Neural progenitor cell (in vitro differentiated cells): ENCODE data around the gene FAAP24. TPM values are rescaled to one million over a fixed set of nuclear protein-coding genes. Genes with fewer than 3 reads are reported as not detected.

Experiments used
- DNase-seq: peaks from one replicate; pipeline ENCODE4 v3.0.0-alpha.2; 2016; ENCODE audit warnings: low spot score
- H2AFZ ChIP-seq: fragments of 200-600 bp; sonication (generic); replicated peaks from 2 replicates; pipeline ENCODE4 v1.6.1; 2016; ENCODE audit warnings: antibody characterized with exemption
- H3F3A ChIP-seq: fragments of 200-600 bp; sonication (generic); 2 replicates; pipeline ENCODE4 v1.6.1; 2016; ENCODE audit warnings: antibody characterized with exemption, low read depth
- H3K27ac ChIP-seq: fragments of 200-600 bp; sonication (generic); 2 replicates; pipeline ENCODE4 v1.5.1; 2016; ENCODE audit warnings: mild to moderate bottlenecking
- H3K27me3 ChIP-seq: fragments of 200-600 bp; sonication (generic); 2 replicates; pipeline ENCODE4 v1.6.1; 2016; ENCODE audit warnings: mild to moderate bottlenecking, moderate library complexity
- H3K36me3 ChIP-seq: fragments of 200-600 bp; sonication (generic); 2 replicates; pipeline ENCODE4 v1.5.1; 2016
- H3K4me1 ChIP-seq: fragments of 200-600 bp; sonication (generic); 2 replicates; pipeline ENCODE4 v1.6.1; 2016; ENCODE audit warnings: mixed run types
- H3K4me2 ChIP-seq: fragments of 200-600 bp; sonication (generic); 2 replicates; pipeline ENCODE4 v1.6.1; 2016
- H3K4me3 ChIP-seq: fragments of 200-600 bp; sonication (generic); 2 replicates; pipeline ENCODE4 v1.5.1; 2016
- H3K79me2 ChIP-seq: fragments of 200-600 bp; sonication (generic); 2 replicates; pipeline ENCODE4 v1.6.1; 2016; ENCODE audit warnings: low read depth
- H3K9ac ChIP-seq: fragments of 200-600 bp; sonication (generic); 2 replicates; pipeline ENCODE4 v1.6.1; 2016
- H3K9me3 ChIP-seq: fragments of 200-600 bp; sonication (generic); 2 replicates; pipeline ENCODE4 v1.5.1; 2016; ENCODE audit warnings: low read depth
- H4K20me1 ChIP-seq: fragments of 200-600 bp; sonication (generic); 2 replicates; pipeline ENCODE4 v1.6.1; 2016; ENCODE audit warnings: low read depth
- H3K27ac Mint-ChIP-seq: 3 replicates; pipeline ENCODE4 v1.8.0; 2021; ENCODE audit warnings: mixed read lengths
- H3K27me3 Mint-ChIP-seq: 2 replicates; pipeline ENCODE4 v1.8.0; 2022; ENCODE audit warnings: low read depth, mild to moderate bottlenecking, inconsistent platforms, moderate library complexity, mixed read lengths; ENCODE audit not compliant: insufficient read depth
- H3K36me3 Mint-ChIP-seq: 3 replicates; pipeline ENCODE4 v1.8.0; 2021; ENCODE audit warnings: mixed read lengths
- H3K4me1 Mint-ChIP-seq: 3 replicates; pipeline ENCODE4 v1.8.0; 2021; ENCODE audit warnings: mixed read lengths
- H3K4me3 Mint-ChIP-seq: 3 replicates; pipeline ENCODE4 v1.8.0; 2021; ENCODE audit warnings: mild to moderate bottlenecking, moderate library complexity, mixed read lengths
- H3K9me3 Mint-ChIP-seq: 3 replicates; pipeline ENCODE4 v1.8.0; 2020; ENCODE audit warnings: mixed read lengths
- EZH2 ChIP-seq: fragments of 200-600 bp; sonication (generic); IDR thresholded peaks from 2 replicates; pipeline ENCODE4 v1.6.1; 2017; ENCODE audit warnings: antibody characterized with exemption, mild to moderate bottlenecking, moderate library complexity
- EZH2phosphoT487 ChIP-seq: fragments of 200-600 bp; sonication (generic); IDR thresholded peaks from 2 replicates; pipeline ENCODE4 v1.6.1; 2017; ENCODE audit warnings: antibody characterized with exemption
- total RNA-seq: library from RNA; depleted of rRNA; stranded (reverse); fragments of >200 nt; gene quantifications from 2 replicates; pipeline ENCODE4 v1.2.3, GENCODE V29; 2015; ENCODE audit warnings: low replicate concordance
- TF ChIP-seq, protein P1 (sequence below): fragments of 200-600 bp; sonication (generic); IDR thresholded peaks from 2 replicates; pipeline ENCODE4 v1.5.1; 2017; ENCODE audit warnings: antibody characterized with exemption, mild to moderate bottlenecking

The FAAP24 gene
- total RNA-seq, 1 donor from 2014 or later, result 2.7 TPM

DNA sequence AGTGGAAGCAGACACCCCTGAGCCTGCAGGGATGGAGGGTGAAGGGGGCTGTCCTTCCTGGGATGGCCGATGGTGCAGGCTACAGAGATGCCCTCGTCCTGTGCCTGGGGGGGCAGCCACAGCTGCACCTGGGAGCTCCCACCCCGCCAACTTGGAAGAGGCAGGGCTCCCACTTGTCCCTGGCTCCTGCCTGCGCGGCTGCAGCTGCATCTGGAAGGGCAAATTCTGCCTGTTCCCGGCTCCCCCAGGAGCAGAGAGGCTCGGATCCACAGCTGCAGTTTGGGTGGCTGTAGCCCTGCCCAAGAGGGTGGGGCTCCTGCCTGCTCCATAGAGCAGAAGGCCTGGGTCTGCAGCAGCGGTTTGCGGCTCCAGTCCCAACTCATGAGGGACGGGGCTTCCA lies 2.5 kb upstream of the FAAP24 start:
- Mint-ChIP-seq H3K27me3 (peaks cover 2% of the 10 kb centered on the region), H3K4me1 (peaks cover 13% of the 10 kb centered on the region), H3K4me3 (no peak overlapping the region), H3K27ac (no peak overlapping the region), H3K36me3 (peaks cover 12% of the 10 kb centered on the region), H3K9me3 (no peaks in the 10 kb centered on the region)
- H3K27me3 ChIP-seq, result no peaks in the 10 kb centered on the region
- H3K4me1 ChIP-seq, result no peaks in the 10 kb centered on the region
- H2AFZ ChIP-seq, result no peak overlapping the region
- no peak overlapping the region for H3K4me2 ChIP-seq
- no peaks in the 10 kb centered on the region for H4K20me1 ChIP-seq
- H3K9me3 ChIP-seq, result no peaks in the 10 kb centered on the region
- H3K79me2 ChIP-seq, result peaks cover 25% of the 10 kb centered on the region
- H3K9ac ChIP-seq, result no peak overlapping the region
- DNase-seq, result no peak
- no peaks in the 10 kb centered on the region for H3K36me3 ChIP-seq
- peaks cover 4% of the 10 kb centered on the region for H3F3A ChIP-seq
- no peak overlapping the region for H3K4me3 ChIP-seq
- H3K27ac ChIP-seq, result no peak overlapping the region
- no peak for TF ChIP-seq EZH2
- TF ChIP-seq, protein P1, sequence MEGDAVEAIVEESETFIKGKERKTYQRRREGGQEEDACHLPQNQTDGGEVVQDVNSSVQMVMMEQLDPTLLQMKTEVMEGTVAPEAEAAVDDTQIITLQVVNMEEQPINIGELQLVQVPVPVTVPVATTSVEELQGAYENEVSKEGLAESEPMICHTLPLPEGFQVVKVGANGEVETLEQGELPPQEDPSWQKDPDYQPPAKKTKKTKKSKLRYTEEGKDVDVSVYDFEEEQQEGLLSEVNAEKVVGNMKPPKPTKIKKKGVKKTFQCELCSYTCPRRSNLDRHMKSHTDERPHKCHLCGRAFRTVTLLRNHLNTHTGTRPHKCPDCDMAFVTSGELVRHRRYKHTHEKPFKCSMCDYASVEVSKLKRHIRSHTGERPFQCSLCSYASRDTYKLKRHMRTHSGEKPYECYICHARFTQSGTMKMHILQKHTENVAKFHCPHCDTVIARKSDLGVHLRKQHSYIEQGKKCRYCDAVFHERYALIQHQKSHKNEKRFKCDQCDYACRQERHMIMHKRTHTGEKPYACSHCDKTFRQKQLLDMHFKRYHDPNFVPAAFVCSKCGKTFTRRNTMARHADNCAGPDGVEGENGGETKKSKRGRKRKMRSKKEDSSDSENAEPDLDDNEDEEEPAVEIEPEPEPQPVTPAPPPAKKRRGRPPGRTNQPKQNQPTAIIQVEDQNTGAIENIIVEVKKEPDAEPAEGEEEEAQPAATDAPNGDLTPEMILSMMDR, result no peak
- TF ChIP-seq EZH2phosphoT487, result no peak

DNA sequence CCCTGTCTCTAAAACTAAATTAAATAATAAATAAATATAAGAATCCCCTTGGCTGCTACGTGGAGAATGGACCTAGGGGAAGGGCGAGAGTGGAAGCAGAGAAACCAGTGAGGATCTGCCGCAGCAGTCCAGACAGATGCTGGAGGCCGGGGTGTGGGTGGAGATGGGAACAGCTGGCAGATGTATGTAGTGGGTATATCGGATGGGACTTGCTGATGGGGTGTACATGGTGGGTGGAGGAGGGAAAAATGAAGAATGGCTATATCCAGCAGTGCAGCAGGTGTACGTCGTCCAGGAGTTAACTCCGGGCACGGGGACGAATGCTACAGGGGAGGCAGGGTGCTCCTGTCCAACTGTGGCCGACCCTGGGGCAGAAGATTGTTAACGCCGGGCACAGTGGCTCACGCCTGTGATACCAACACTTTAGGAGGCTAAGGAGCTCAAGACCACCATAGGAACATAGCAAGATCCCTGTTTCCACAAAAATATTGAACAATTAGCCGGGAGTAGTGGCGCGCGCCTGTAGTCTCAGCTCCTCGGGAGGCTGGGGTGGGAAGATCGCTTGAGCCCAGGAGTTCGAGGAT lies 938 bp upstream of the FAAP24 start:
- TF ChIP-seq, protein P1, result no peak
- no peak for TF ChIP-seq EZH2phosphoT487
- TF ChIP-seq EZH2, result no peak
- Histone ChIP-seq H3K4me3 (peak overlapping the region; percentile 87), H2AFZ (peak overlapping the region; percentile 74), H3K36me3 (no peaks in the 10 kb centered on the region), H3K4me1 (no peaks in the 10 kb centered on the region), H3K27me3 (no peaks in the 10 kb centered on the region), H3K9me3 (no peaks in the 10 kb centered on the region), H3K79me2 (peaks cover 25% of the 10 kb centered on the region), H4K20me1 (peaks cover 4% of the 10 kb centered on the region), H3K4me2 (peak overlapping the region; percentile 97), H3F3A (peaks cover 9% of the 10 kb centered on the region), H3K27ac (no peak overlapping the region), H3K9ac (peak overlapping the region; percentile 70)
- Mint-ChIP-seq H3K4me3 (peak overlapping the region; percentile 100), H3K27me3 (peaks cover 2% of the 10 kb centered on the region), H3K27ac (no peak overlapping the region), H3K4me1 (peaks cover 13% of the 10 kb centered on the region), H3K36me3 (peaks cover 12% of the 10 kb centered on the region), H3K9me3 (no peaks in the 10 kb centered on the region)
- DNase-seq, result no peak

DNA sequence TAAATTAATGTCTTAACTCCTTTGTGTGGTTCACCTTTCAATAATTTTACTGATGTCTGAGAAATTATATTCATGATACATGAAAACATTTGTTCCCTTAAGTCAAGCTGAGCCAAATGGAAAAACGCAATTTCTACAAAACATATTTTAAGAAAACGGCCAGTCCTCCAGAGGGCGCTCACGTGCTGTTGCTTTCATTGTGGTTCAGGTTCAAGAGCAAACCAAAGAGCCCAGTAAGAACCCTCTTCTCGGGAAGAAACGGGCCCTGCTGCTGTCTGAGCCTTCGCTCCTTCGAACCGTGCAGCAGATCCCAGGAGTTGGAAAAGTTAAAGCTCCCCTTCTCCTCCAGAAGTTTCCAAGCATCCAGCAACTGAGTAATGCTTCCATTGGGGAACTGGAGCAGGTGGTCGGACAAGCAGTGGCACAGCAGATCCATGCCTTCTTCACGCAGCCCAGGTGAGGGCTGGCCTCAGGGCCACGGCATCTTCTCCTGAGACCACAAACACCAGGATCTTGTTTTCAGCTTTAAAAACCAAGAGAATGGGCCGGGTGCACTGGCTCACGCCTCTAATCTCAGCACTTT lies 4.3 kb downstream of the FAAP24 start:
- TF ChIP-seq EZH2, result no peak
- TF ChIP-seq, protein P1, result peak; percentile 96
- Mint-ChIP-seq H3K27me3 (peaks cover 2% of the 10 kb centered on the region), H3K27ac (no peak overlapping the region), H3K4me3 (no peak overlapping the region), H3K4me1 (peaks cover 9% of the 10 kb centered on the region), H3K9me3 (no peaks in the 10 kb centered on the region), H3K36me3 (no peaks in the 10 kb centered on the region)
- H2AFZ ChIP-seq, result no peak overlapping the region
- H3K27ac ChIP-seq, result no peak overlapping the region
- H3K79me2 ChIP-seq, result peaks cover 4% of the 10 kb centered on the region
- no peaks in the 10 kb centered on the region for H3K9me3 ChIP-seq
- no peaks in the 10 kb centered on the region for H3K4me1 ChIP-seq
- no peaks in the 10 kb centered on the region for H3K36me3 ChIP-seq
- H3K9ac ChIP-seq, result no peak overlapping the region
- H3K4me2 ChIP-seq, result no peak overlapping the region
- no peaks in the 10 kb centered on the region for H3K27me3 ChIP-seq
- H4K20me1 ChIP-seq, result peaks cover 14% of the 10 kb centered on the region
- DNase-seq, result peak; percentile 43
- no peak overlapping the region for H3K4me3 ChIP-seq
- H3F3A ChIP-seq, result peaks cover 15% of the 10 kb centered on the region
